ENCODE data around the gene HOXA9. TPM values are rescaled to one million over a fixed set of nuclear protein-coding genes. Genes with fewer than 3 reads are reported as not detected.

Gene HOXA9
- total RNA-seq, 1 donor from 2014 or later: not detected

DNA sequence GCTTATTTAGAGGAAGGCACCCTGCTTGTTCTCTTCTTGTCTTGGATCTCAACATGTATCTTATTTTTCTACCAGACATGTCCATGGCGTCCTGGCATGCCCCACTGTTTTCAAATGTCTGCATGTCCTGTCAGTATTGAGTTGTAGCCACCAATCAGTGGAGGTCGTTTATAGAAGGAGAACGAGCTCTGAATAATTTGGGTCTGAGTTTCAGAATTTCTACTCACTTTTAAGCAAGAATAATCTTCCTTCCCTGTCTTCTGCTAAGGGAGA lies 37.5 kb upstream of the HOXA9 start:
- Mint-ChIP-seq H3K27ac (no peak overlapping the region), H3K4me3 (ENCODE audit: low read depth) (no peak overlapping the region), H3K9me3 (ENCODE audit: low read depth) (no peaks in the 10 kb centered on the region), H3K36me3 (ENCODE audit: insufficient read depth) (no peaks in the 10 kb centered on the region), H3K4me1 (ENCODE audit: low read depth) (peaks cover 5% of the 10 kb centered on the region), H3K27me3 (peaks cover 94% of the 10 kb centered on the region)
- DNase-seq (ENCODE audit: low spot score, unreplicated experiment): no peak
- TF ChIP-seq, protein P1, sequence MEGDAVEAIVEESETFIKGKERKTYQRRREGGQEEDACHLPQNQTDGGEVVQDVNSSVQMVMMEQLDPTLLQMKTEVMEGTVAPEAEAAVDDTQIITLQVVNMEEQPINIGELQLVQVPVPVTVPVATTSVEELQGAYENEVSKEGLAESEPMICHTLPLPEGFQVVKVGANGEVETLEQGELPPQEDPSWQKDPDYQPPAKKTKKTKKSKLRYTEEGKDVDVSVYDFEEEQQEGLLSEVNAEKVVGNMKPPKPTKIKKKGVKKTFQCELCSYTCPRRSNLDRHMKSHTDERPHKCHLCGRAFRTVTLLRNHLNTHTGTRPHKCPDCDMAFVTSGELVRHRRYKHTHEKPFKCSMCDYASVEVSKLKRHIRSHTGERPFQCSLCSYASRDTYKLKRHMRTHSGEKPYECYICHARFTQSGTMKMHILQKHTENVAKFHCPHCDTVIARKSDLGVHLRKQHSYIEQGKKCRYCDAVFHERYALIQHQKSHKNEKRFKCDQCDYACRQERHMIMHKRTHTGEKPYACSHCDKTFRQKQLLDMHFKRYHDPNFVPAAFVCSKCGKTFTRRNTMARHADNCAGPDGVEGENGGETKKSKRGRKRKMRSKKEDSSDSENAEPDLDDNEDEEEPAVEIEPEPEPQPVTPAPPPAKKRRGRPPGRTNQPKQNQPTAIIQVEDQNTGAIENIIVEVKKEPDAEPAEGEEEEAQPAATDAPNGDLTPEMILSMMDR (IDR thresholded peaks at IDR 0.05; ENCODE audit: unreplicated experiment): no peak

DNA sequence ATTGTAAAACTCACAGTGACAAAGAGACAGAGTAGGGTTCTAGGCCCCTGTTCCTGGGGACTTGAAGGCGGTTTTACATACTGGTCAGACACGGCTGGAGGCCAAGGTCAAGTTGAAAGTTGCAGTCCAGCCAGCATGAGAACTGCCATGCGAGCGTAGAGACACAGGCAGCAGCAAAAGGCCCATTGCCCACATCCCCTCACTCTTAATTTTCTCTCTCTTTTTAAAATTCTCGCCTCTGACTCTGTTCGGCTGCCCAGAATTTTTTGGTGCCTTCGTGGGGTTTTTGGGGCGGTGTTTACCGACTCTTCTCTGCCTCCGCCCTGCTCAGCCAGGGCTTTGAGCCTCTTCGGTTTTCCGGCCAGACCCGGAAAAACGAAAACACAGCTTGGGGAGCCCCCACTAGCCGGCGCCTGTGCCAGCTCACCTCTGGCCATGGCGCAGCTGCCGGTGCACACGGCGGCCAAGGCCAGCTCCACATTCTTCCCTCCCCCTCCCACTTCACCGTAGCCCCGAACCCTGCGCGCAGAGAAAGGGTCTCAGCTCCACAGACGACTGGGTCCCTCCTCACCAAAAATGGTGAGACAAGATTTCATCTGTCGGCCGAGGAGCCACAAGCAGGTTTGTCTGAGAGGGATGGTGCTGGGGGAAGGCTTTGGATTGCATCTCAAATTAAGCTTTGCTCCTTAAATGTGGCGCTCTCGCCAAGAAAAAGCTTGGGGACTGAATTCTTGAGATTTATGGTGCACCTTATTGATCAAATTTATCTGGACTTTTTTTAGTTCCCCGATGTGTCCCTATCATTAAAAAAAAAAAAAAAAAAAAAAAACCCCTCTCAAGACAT lies 36.9 kb upstream of the HOXA9 start:
- Mint-ChIP-seq H3K36me3 (ENCODE audit: insufficient read depth) (no peaks in the 10 kb centered on the region), H3K4me3 (ENCODE audit: low read depth) (no peak overlapping the region), H3K4me1 (ENCODE audit: low read depth) (peaks cover 5% of the 10 kb centered on the region), H3K27ac (no peak overlapping the region), H3K27me3 (peaks cover 94% of the 10 kb centered on the region), H3K9me3 (ENCODE audit: low read depth) (no peaks in the 10 kb centered on the region)
- no peak for DNase-seq (ENCODE audit: low spot score, unreplicated experiment)
- TF ChIP-seq, protein P1 (IDR thresholded peaks at IDR 0.05; ENCODE audit: unreplicated experiment): no peak

DNA sequence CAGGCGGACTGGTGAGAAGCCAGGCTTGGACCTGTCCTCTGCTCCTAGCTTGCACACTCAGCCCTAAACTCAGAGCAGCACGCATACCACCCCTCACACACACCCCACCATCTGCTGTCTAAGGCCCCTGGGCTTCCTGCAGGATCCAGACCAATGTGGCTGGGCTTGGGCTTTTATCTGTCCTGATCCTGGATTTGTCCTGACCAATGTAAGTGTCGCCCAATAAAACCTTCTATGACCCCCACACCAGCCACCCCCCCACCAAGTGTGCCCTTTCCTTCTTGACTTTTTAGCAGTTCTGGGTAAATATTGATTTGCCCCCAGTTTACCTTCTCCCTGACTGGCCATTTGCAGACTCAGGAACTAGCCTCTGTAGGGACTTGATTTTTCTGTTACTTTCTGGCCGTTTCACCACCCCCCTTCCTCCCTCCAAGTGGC lies 36.3 kb upstream of the HOXA9 start:
- no peak for DNase-seq (ENCODE audit: low spot score, unreplicated experiment)
- no peak overlapping the region for H3K27ac Mint-ChIP-seq
- H3K27me3 Mint-ChIP-seq: peaks cover 94% of the 10 kb centered on the region

DNA sequence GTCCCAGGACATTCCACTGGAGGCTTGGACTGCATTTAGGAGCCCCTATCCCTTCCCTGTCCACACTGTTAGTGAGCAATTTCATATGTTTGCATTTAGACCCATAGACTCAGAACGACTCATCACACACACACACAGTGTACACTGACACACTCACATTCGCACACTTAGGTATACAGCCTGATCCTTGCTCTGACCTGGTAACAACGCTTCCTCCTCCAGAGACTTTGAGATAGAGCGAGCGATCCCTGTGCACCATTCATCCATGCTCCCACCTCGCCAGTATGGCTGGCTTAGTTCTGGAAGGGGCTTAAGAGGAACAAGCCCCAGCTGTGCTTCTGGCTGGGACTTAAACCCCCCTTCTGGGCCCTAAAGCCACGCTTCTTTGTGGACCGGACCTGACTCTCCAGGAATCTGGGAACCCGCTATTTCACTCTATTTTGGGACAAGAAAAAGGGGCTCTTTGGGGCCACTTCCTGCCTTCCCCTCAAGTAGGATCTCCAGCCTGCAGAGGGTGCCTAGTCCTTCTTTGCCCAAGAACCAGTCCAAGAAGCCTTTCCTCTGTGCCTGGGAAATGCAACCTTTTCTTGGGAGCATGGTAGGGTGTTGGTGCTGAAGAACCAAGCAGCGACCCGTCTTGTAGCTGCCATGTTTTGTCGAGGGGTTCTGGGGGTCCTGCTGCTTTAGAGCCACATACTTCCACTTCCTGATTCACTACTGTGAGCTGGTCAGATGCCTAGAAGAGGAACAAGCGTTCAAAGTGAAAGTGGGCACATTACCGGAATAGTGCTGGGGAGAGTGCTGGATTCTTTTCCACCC lies 35.6 kb upstream of the HOXA9 start:
- DNase-seq (ENCODE audit: low spot score, unreplicated experiment): no peak
- H3K4me1 Mint-ChIP-seq (ENCODE audit: low read depth): peaks cover 5% of the 10 kb centered on the region
- peak overlapping the region; percentile 62 for H3K4me3 Mint-ChIP-seq (ENCODE audit: low read depth)

More for the DNA sequence above, 36.3 kb upstream of the HOXA9 start:
- Mint-ChIP-seq H3K36me3 (ENCODE audit: insufficient read depth) (no peaks in the 10 kb centered on the region), H3K9me3 (ENCODE audit: low read depth) (no peaks in the 10 kb centered on the region), H3K4me1 (ENCODE audit: low read depth) (peaks cover 5% of the 10 kb centered on the region), H3K4me3 (ENCODE audit: low read depth) (no peak overlapping the region)
- TF ChIP-seq, protein P1 (IDR thresholded peaks at IDR 0.05; ENCODE audit: unreplicated experiment): no peak

More for the DNA sequence above, 35.6 kb upstream of the HOXA9 start:
- no peaks in the 10 kb centered on the region for H3K36me3 Mint-ChIP-seq (ENCODE audit: insufficient read depth)
- peaks cover 94% of the 10 kb centered on the region for H3K27me3 Mint-ChIP-seq
- H3K27ac Mint-ChIP-seq: peak overlapping the region; percentile 63
- TF ChIP-seq, protein P1 (IDR thresholded peaks at IDR 0.05; ENCODE audit: unreplicated experiment): no peak
- no peaks in the 10 kb centered on the region for H3K9me3 Mint-ChIP-seq (ENCODE audit: low read depth)

Data from progenitor cell of endocrine pancreas (in vitro differentiated cells).